Measurements from ENCODE around the gene LAMB1. TPM values are rescaled to one million over a fixed set of nuclear protein-coding genes. Genes with fewer than 3 reads are reported as not detected.

LAMB1 gene
- total RNA-seq, 2 donors from 2014 or later: 91.6 to 96.7 TPM

- intact Hi-C loops (cut with DNase I): no loop called here
- Histone ChIP-seq H3K36me3 (no peaks in the 10 kb centered on the region), H3K27me3 (no peaks in the 10 kb centered on the region), H3K9me3 (no peaks in the 10 kb centered on the region), H3K27ac (no peak overlapping the region), H3K9ac (ENCODE audit: low read depth in 2 of 2, low read length in 2 of 2) (no peak overlapping the region), H3K4me3 (no peak overlapping the region), H3K4me1 (no peaks in the 10 kb centered on the region)
- DNase-seq: no peak
- TF ChIP-seq CTCF (IDR thresholded peaks at IDR 0.05): no peak
Observed at GRCh38 chr7:108045669-108046068, 42.7 kb upstream of the LAMB1 start.

GRCh38 chr7:108045154-108045553 lies 42.2 kb upstream of the LAMB1 start:
- no peak for DNase-seq
- TF ChIP-seq CTCF (IDR thresholded peaks at IDR 0.05): no peak
- no peaks in the 10 kb centered on the region for H3K27me3 ChIP-seq
- no peaks in the 10 kb centered on the region for H3K36me3 ChIP-seq
- intact Hi-C loops (cut with DNase I): no loop called here
- H3K9ac ChIP-seq (ENCODE audit: low read depth in 2 of 2, low read length in 2 of 2): no peak overlapping the region
- H3K4me1 ChIP-seq: no peaks in the 10 kb centered on the region
- no peak overlapping the region for H3K4me3 ChIP-seq
- H3K27ac ChIP-seq: no peak overlapping the region
- H3K9me3 ChIP-seq: no peaks in the 10 kb centered on the region

GRCh38 chr7:108044345-108044744 lies 41.4 kb upstream of the LAMB1 start:
- Histone ChIP-seq H3K4me3 (no peak overlapping the region), H3K9me3 (no peaks in the 10 kb centered on the region), H3K36me3 (no peaks in the 10 kb centered on the region), H3K27me3 (no peaks in the 10 kb centered on the region), H3K27ac (no peak overlapping the region), H3K4me1 (no peaks in the 10 kb centered on the region), H3K9ac (ENCODE audit: low read depth in 2 of 2, low read length in 2 of 2) (no peak overlapping the region)
- intact Hi-C loops (cut with DNase I): no loop called here
- TF ChIP-seq CTCF (IDR thresholded peaks at IDR 0.05): no peak
- DNase-seq: no peak

- no peak overlapping the region for H3K27ac ChIP-seq
- intact Hi-C loops (cut with DNase I): no loop called here
- no peaks in the 10 kb centered on the region for H3K9me3 ChIP-seq
- no peaks in the 10 kb centered on the region for H3K27me3 ChIP-seq
- no peaks in the 10 kb centered on the region for H3K4me1 ChIP-seq
- H3K9ac ChIP-seq (ENCODE audit: low read depth in 2 of 2, low read length in 2 of 2): no peak overlapping the region
- H3K4me3 ChIP-seq: no peak overlapping the region
- no peaks in the 10 kb centered on the region for H3K36me3 ChIP-seq
- DNase-seq: no peak
- no peak for TF ChIP-seq CTCF (IDR thresholded peaks at IDR 0.05)
Observed at GRCh38 chr7:108038986-108039385, 36.0 kb upstream of the LAMB1 start.

GRCh38 chr7:108037741-108038140 lies 34.8 kb upstream of the LAMB1 start:
- intact Hi-C loops (cut with DNase I): no loop called here
- no peaks in the 10 kb centered on the region for H3K4me1 ChIP-seq
- no peaks in the 10 kb centered on the region for H3K27me3 ChIP-seq
- H3K36me3 ChIP-seq: no peaks in the 10 kb centered on the region
- no peaks in the 10 kb centered on the region for H3K9me3 ChIP-seq
- no peak for DNase-seq
- H3K27ac ChIP-seq: no peak overlapping the region
- no peak overlapping the region for H3K4me3 ChIP-seq
- H3K9ac ChIP-seq (ENCODE audit: low read depth in 2 of 2, low read length in 2 of 2): no peak overlapping the region
- TF ChIP-seq CTCF (IDR thresholded peaks at IDR 0.05): no peak

GRCh38 chr7:108037140-108037539 lies 34.2 kb upstream of the LAMB1 start:
- intact Hi-C loops (cut with DNase I): no loop called here
- H3K4me1 ChIP-seq: no peaks in the 10 kb centered on the region
- no peaks in the 10 kb centered on the region for H3K36me3 ChIP-seq
- no peaks in the 10 kb centered on the region for H3K27me3 ChIP-seq
- DNase-seq: no peak
- no peak overlapping the region for H3K4me3 ChIP-seq
- no peak overlapping the region for H3K9ac ChIP-seq (ENCODE audit: low read depth in 2 of 2, low read length in 2 of 2)
- no peak for TF ChIP-seq CTCF (IDR thresholded peaks at IDR 0.05)
- H3K9me3 ChIP-seq: no peaks in the 10 kb centered on the region
- H3K27ac ChIP-seq: no peak overlapping the region
